OCI-LY7 (cell line): ENCODE results near the gene SH2D3C. TPM values are rescaled to one million over a fixed set of nuclear protein-coding genes. Genes with fewer than 3 reads are reported as not detected.

Experiments
- BruUV-seq: library from RNA; stranded (reverse); fragments of 400-500 nt; replicated peaks from 2 replicates; lab custom pipeline; 2021; lab: Mats Ljungman, UMichigan
- CTCF ChIA-PET: fragments of 300-600 bp; sonication (Branson Sonifier 250); formaldehyde crosslinking; loops from one replicate; lab custom pipeline; 2022; ENCODE audit warnings: antibody characterized with exemption; ENCODE audit not compliant: unreplicated experiment; lab: Charles Lee
- POLR2A ChIA-PET: fragments of 300-600 bp; sonication (Branson Sonifier 250); formaldehyde crosslinking; loops from one replicate; lab custom pipeline; 2022; ENCODE audit warnings: antibody characterized with exemption; lab: Charles Lee
- DNase-seq: peaks from one replicate; pipeline ENCODE4 v3.0.0-alpha.2; 2015; ENCODE audit warnings: low spot score
- H2AFZ ChIP-seq: fragments of 200-600 bp; sonication (generic), shearing (Covaris generic); 2 replicates; pipeline ENCODE4 v1.6.1; 2014; ENCODE audit warnings: mild to moderate bottlenecking, antibody characterized with exemption, low read length, moderate library complexity
- H3K27ac ChIP-seq: fragments of 200-600 bp; sonication (generic); 2 replicates; pipeline ENCODE4 v1.5.1; 2014; ENCODE audit warnings: mixed run types, low read depth, mild to moderate bottlenecking, moderate library complexity, low read length, inconsistent platforms; ENCODE audit not compliant: poor library complexity, severe bottlenecking
- H3K36me3 ChIP-seq: fragments of 200-600 bp; sonication (generic); 2 replicates; pipeline ENCODE4 v1.6.1; 2014; ENCODE audit warnings: mild to moderate bottlenecking, antibody characterized with exemption, low read length, moderate library complexity, mixed read lengths; ENCODE audit not compliant: insufficient read depth
- H3K4me1 ChIP-seq: fragments of 200-600 bp; sonication (generic); 2 replicates; pipeline ENCODE4 v1.5.1; 2014; ENCODE audit warnings: mild to moderate bottlenecking, low read length; ENCODE audit not compliant: insufficient read depth, poor library complexity, severe bottlenecking
- H3K4me2 ChIP-seq: fragments of 200-600 bp; sonication (generic); 2 replicates; pipeline ENCODE4 v1.6.1; 2014; ENCODE audit warnings: mild to moderate bottlenecking, low read length
- H3K4me3 ChIP-seq: fragments of 200-600 bp; sonication (generic); 2 replicates; pipeline ENCODE4 v1.5.1; 2014; ENCODE audit warnings: mild to moderate bottlenecking, low read depth, low read length; ENCODE audit not compliant: poor library complexity, severe bottlenecking
- H3K79me2 ChIP-seq: fragments of 200-600 bp; sonication (generic); 2 replicates; pipeline ENCODE4 v1.6.1; 2016; ENCODE audit warnings: low read depth, mild to moderate bottlenecking, low read length, moderate library complexity, mixed read lengths; ENCODE audit not compliant: insufficient read depth
- H3K9me2 ChIP-seq: fragments of 200-600 bp; sonication (generic); 2 replicates; pipeline ENCODE4 v1.6.1; 2016; ENCODE audit warnings: mild to moderate bottlenecking, low read length, mixed read lengths; ENCODE audit not compliant: insufficient read depth
- H3K9me3 ChIP-seq: fragments of 200-600 bp; sonication (generic); 2 replicates; pipeline ENCODE4 v1.6.1; 2014; ENCODE audit warnings: mild to moderate bottlenecking, mixed run types, low read length, mixed read lengths
- H4K20me1 ChIP-seq: fragments of 200-600 bp; sonication (generic); 2 replicates; pipeline ENCODE4 v1.6.1; 2014; ENCODE audit warnings: mild to moderate bottlenecking, antibody characterized with exemption, low read length, moderate library complexity, mixed read lengths; ENCODE audit not compliant: insufficient read depth
- CTCF ChIP-seq: fragments of 200-600 bp; sonication (generic); conservative IDR thresholded peaks from 2 replicates; pipeline ENCODE4 v1.5.1; 2014; ENCODE audit warnings: mild to moderate bottlenecking, antibody characterized with exemption, low read length, moderate library complexity, mixed read lengths
- EZH2phosphoT487 ChIP-seq: fragments of 200-600 bp; sonication (generic); IDR thresholded peaks from 2 replicates; pipeline ENCODE4 v1.6.1; 2018; ENCODE audit warnings: low read depth, borderline replicate concordance, mild to moderate bottlenecking, mixed run types, antibody characterized with exemption, low read length, moderate library complexity, mixed read lengths
- intact Hi-C: fragments of 100-400 bp; cut with micrococcal nuclease; formaldehyde crosslinking; loops from one replicate; pipeline ENCODE4 v1.10.0; 2022; ENCODE audit not compliant: unreplicated experiment
- total RNA-seq, 2 experiments: library from RNA; depleted of rRNA in 1 of 2; stranded (reverse); fragments of >200 nt in 1 of 2; shearing (Covaris generic) in 1 of 2; gene quantifications; 2 replicates each; pipeline ENCODE4 v1.2.3, GENCODE V29; 2014 to 2022

SH2D3C gene
- total RNA-seq, 2 experiments from 2014 or later = 40.0 to 45.7 TPM

- H3K9me3 ChIP-seq = no peaks in the 10 kb centered on the region
- H3K4me2 ChIP-seq = peak overlapping the region; percentile 98
- peaks cover 63% of the 10 kb centered on the region for H3K36me3 ChIP-seq
- 0 out of 2 replicates have a peak, but pooled peaks cover 6% of the 10 kb centered on the region for H4K20me1 ChIP-seq
- H3K27ac ChIP-seq = peak overlapping the region; percentile 30
- TF ChIP-seq EZH2phosphoT487 = no peak
- no peak for TF ChIP-seq CTCF
- BruUV-seq = no TSS peak
- CTCF ChIA-PET = interaction anchor here (1.0 to 1.8 kb wide), 2 partner anchors 13 to 54 kb away, joined by 4 to 8 read pairs; no protein-coding TSS in a partner anchor
- H3K79me2 ChIP-seq = peaks cover 32% of the 10 kb centered on the region
- H2AFZ ChIP-seq = no peak overlapping the region
- peaks cover 73% of the 10 kb centered on the region for H3K4me1 ChIP-seq
- POLR2A ChIA-PET = interaction anchor here (0.7 to 1.2 kb wide), 7 partner anchors 8 to 34 kb away, joined by 3 to 5 read pairs (median 3); no protein-coding TSS in a partner anchor
- H3K9me2 ChIP-seq = no peaks in the 10 kb centered on the region
- intact Hi-C loops = no loop called here
- DNase-seq = peak; percentile 97
- H3K4me3 ChIP-seq = peak overlapping the region; percentile 69
Observed at GRCh38 chr9:127770905-127771569, 7.4 kb downstream of the SH2D3C start.

- Histone ChIP-seq H3K4me3 (peak overlapping the region; percentile 69), H3K36me3 (peaks cover 68% of the 10 kb centered on the region), H4K20me1 (0 out of 2 replicates have a peak, but pooled peaks cover 6% of the 10 kb centered on the region), H3K27ac (peak overlapping the region; percentile 30), H3K79me2 (peaks cover 28% of the 10 kb centered on the region), H3K4me2 (peak overlapping the region; percentile 98), H3K4me1 (peaks cover 68% of the 10 kb centered on the region), H3K9me3 (no peaks in the 10 kb centered on the region), H2AFZ (no peak overlapping the region), H3K9me2 (no peaks in the 10 kb centered on the region)
- intact Hi-C loops = no loop called here
- BruUV-seq = no TSS peak
- TF ChIP-seq CTCF (no peak), EZH2phosphoT487 (no peak)
- ChIA-PET CTCF (interaction anchor here (0.6 to 1.8 kb wide), 3 partner anchors 14 to 54 kb away, joined by 3 to 8 read pairs (median 4); partner anchors contain the start of gene CDK9), POLR2A (interaction anchor here (0.7 to 1.2 kb wide), 5 partner anchors 9 to 35 kb away, joined by 3 to 5 read pairs (median 3); no protein-coding TSS in a partner anchor)
- DNase-seq = no peak
Observed at GRCh38 chr9:127770583-127770904, 7.9 kb downstream of the SH2D3C start.
